NCI-H146 treated with DMSO at 0.1 percent for 48 hours (cell line): ENCODE data around the gene CRYBG2.
A peak's percentile ranks its signal among the peaks of the same experiment; 100 is the strongest.

Experiments used
- DNase-seq: peaks from one replicate; lab custom pipeline; 2025; ENCODE audit not compliant: unreplicated experiment; lab: John Stamatoyannopoulos, UW

Gene CRYBG2

DNA sequence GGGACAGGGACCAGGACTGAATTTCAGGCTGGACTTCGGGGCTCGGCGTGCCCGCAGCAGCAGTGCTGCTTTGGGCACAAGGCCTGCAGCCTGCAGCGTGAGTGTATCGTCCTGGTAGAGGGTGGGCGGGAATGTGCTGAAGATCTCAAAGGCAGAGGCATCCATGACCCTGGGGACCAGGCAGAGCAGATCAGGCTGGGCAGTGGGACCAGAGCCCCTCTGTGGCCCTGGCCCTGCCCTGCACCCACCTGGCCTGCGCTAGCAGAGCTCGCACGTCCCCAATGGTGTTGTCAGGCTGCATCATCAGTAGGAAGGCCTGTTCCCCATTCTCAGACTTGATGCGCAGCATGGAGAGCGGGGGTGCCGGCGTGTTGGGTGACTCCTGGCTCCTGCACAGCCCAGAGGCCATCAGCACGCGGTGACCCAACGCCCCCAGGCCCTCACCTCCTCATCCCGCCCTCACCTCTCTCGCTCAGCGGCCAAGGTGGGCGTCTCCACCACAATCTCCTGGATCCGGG, 71.5 kb downstream of the CRYBG2 start:
- no peak for DNase-seq

GRCh38 chr1:26281971-26282370, 72.0 kb downstream of the CRYBG2 start:
- DNase-seq = no peak

DNA sequence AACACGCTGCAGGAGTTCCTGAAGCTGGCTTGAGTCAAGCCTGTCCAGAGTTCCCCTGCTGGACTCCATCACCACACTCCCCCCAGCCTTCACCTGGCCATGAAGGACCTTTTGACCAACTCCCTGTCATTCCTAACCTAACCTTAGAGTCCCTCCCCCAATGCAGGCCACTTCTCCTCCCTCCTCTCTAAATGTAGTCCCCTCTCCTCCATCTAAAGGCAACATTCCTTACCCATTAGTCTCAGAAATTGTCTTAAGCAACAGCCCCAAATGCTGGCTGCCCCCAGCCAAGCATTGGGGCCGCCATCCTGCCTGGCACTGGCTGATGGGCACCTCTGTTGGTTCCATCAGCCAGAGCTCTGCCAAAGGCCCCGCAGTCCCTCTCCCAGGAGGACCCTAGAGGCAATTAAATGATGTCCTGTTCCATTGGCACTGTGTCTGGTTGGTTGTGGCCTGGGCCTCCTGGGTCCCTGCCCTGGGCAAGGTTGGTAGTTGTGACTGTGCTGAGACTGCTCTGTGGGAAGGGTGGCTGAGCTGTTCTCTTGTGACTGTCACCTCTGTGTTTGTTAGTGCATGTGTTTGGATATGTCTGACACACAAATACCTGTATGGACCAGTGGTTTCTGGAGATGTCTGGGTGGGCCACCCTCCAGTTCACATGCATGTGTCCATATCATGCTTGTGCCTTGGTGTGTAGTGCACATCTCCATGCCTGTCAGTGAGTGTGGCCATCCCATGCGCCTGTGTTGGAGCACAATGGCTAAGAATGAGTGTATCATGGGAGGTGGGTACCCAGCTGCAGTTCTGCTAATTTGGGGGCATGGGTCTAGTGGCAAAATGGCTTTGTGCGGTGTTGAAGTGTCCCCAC, 72.6 kb downstream of the CRYBG2 start:
- DNase-seq = no peak

- no peak for DNase-seq
Measured at GRCh38 chr1:26280333-26281042, 73.4 kb downstream of the CRYBG2 start.

DNA sequence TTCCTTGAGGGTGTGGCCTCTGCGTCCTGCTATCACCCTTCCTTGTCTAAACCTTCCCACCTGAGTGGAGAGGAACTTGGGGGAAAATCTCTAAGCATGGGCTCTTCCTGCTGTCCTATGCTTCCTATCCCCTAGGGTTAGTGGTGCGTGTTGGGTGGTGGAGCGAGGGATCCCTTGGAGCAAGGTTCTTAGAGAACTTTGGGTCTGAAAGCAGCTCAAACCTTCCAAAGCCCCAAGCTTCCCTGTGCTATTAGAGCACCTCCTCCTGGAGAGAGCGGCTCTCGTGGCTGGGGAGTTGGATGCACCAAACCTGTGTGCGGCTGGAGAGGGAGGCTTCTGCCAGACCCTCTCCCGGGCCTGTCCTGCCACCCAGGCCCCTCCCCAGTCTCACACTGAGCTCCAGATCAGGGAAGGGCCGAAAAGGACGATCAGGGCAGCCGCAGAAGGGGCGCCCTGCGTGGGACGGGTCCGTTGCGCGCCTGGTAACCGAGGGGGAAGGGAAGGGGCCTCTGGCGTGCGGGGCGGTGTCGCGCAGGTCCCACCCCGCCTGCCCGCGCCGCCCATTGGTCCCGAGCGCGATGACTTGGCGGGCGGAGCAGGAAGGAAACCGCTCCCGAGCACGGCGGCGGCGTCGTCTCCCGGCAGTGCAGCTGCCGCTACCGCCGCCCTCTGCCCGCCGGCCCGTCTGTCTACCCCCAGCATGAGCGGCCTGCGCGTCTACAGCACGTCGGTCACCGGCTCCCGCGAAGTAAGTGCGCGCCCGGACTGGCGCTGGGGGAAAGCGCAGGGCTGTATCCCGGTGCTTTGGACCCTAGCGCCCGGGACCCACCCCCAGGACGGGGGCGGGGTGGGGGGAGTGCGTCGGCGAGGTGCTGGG, 74.2 kb downstream of the CRYBG2 start, which contains the start of gene SH3BGRL3:
SH3BGRL3 (plus strand) TSS at position 631 of the 877 bp plus-strand sequence; CDS start at position 701, 70 bp downstream.
- peak; percentile 9 for DNase-seq

DNA sequence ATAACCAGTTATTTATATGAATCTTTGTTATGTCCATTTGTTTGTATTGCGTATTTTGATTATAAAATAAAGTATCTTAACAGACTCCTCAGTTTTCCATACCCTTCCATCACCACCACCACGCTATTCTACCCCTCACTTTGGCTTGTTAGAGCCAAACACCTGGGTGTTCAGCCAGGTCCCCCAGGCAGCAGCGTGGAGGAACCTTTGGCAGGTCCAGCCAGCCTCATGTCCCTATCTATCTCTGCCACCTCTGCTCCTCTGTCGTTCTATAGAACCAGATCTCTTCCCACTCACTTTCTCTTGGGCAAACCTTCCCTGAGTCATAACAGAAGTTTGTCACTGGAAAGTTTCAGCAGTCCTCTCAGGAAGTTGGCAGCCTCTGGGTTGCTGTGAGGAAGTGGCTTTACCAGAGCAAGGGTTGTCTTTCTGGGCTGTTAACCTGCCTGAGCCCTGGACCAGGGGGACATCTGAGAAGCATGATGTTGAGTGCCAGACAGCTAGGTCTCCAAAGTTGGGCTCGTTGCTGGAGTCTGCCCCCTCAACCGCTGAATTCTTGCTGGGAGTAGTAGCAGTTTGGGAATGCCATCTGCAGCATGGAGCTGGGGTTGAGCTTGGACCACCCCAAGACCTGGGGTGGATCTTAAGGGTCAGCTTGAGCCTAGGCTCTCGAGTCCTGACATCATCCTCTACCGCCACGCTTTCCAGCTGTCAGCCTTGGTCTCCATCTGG, 75.0 kb downstream of the CRYBG2 start:
- no peak for DNase-seq

GRCh38 chr1:26278303-26278702, 75.6 kb downstream of the CRYBG2 start:
- DNase-seq = no peak

DNA sequence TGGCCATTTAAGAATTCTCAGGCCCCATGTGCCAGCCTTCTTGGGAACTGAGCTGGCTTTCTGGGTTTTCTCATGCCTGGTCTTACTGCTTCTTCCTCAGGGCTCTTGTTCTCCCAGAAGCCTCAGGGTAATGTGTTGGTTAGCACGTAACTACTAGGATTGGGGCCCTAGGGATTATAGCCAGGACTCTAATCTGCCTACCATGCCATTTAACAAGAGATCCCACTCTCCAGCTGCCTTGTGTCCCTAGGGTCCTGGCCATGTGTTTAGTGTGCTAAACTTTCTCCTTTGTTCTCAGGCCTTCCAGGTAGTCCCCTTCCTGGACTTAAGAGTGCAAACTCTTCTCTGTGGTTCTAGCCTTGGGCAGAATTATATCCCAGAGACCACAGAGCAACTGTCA, 76.2 kb downstream of the CRYBG2 start:
- DNase-seq = no peak

DNA sequence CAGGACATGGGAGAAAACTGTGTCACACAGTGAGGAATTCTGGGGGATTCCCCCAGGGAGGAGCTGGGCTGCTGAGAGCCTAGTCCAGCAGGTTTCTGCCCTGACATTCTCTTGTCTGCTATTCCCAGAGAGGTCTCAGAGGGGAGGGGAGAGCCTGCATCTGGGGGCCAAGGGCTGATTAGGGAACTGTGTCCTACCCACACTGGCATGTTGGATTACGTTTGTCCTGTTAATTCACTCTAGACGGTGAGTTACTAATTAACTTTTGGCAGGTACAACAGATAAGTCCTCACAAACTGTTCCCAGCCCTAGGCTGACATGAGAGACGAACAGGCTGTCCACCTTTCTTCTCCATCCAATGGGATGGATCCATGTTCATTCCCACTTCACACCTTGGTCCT, 76.7 kb downstream of the CRYBG2 start:
- DNase-seq = no peak

- DNase-seq = no peak
Measured at GRCh38 chr1:26276432-26276838, 77.5 kb downstream of the CRYBG2 start.

GRCh38 chr1:26275580-26276431, 78.1 kb downstream of the CRYBG2 start:
- peak; percentile 9 for DNase-seq

- DNase-seq = no peak
Measured at GRCh38 chr1:26274801-26275425, 79.0 kb downstream of the CRYBG2 start.
